HepG2 (cell line): Measurements from ENCODE around the gene CDK5RAP2. TPM values are rescaled to one million over a fixed set of nuclear protein-coding genes. Genes with fewer than 3 reads are reported as not detected.

Source experiments
- ATAC-seq: fragments of 200-7000 bp; cut with Tn5 transposase; 3 replicates; pipeline ENCODE4 v1.9.1; 2020; ENCODE audit warnings: mild to moderate bottlenecking, moderate library complexity
- BruUV-seq: library from RNA; stranded (reverse); fragments of 400-500 nt; replicated peaks from 2 replicates; lab custom pipeline; 2021; lab: Mats Ljungman, UMichigan
- CTCF ChIA-PET: fragments of 300-600 bp; formaldehyde crosslinking; extraction: SDS; loops from one replicate; lab custom pipeline; 2021; ENCODE audit warnings: low total read pairs, inconsistent platforms, low intra/inter-chr PET ratio; lab: Yijun Ruan, JAX
- POLR2A ChIA-PET: fragments of 350-600 bp; sonication (Branson Sonifier 250); formaldehyde crosslinking; loops from one replicate; lab custom pipeline; 2020; ENCODE audit warnings: antibody characterized with exemption, inconsistent platforms; lab: Yijun Ruan, JAX
- DNase-seq: peaks from one replicate; pipeline ENCODE4 v3.0.0-alpha.2; 2015; ENCODE audit warnings: low spot score
- FAIRE-seq: peaks from 3 replicates; lab custom pipeline; 2011; peaks lifted over from hg19 to GRCh38; lab: Jason Lieb, UNC
- H2AFZ ChIP-seq: one replicate; pipeline ENCODE4 v1.6.1; 2011; ENCODE audit warnings: low read length, inconsistent platforms
- H3K27ac ChIP-seq: fragments of 300-600 bp; 3 replicates; pipeline ENCODE4 v1.8.0; 2011; ENCODE audit warnings: mixed run types, mild to moderate bottlenecking, mixed read lengths, low read length, inconsistent platforms; ENCODE audit not compliant: insufficient read depth; ENCODE audit errors: extremely low read length
- H3K27me3 ChIP-seq, 2 experiments: fragments of 200-600 bp in 1 of 2; 2 replicates in 1 of 2; 3 replicates in 1 of 2; pipeline versions ENCODE4 v1.6.0 to v1.8.0; 2011; ENCODE audit warnings: low read length in 2 of 2, mild to moderate bottlenecking in 2 of 2, moderate library complexity in 2 of 2, inconsistent platforms in 1 of 2; ENCODE audit not compliant: insufficient read depth in 2 of 2, control insufficient read depth in 1 of 2
- H3K36me3 ChIP-seq, 2 experiments: fragments of 200-600 bp in 1 of 2; replicated peaks in 1 of 2; 2 replicates in 1 of 2; 3 replicates in 1 of 2; pipeline versions ENCODE4 v1.5.1 to v1.8.0; 2011; ENCODE audit warnings: low read length in 2 of 2, inconsistent platforms in 1 of 2; ENCODE audit not compliant: insufficient read depth in 2 of 2, control insufficient read depth in 1 of 2
- H3K4me1 ChIP-seq: 2 replicates; pipeline ENCODE4 v1.5.1; 2012; ENCODE audit warnings: low read length, inconsistent platforms; ENCODE audit not compliant: insufficient read depth
- H3K4me2 ChIP-seq: 2 replicates; pipeline ENCODE4 v1.6.0; 2011; ENCODE audit warnings: low read depth, low read length, inconsistent platforms
- H3K4me3 ChIP-seq, 3 experiments: fragments of 200-600 bp in 1 of 3; sonication (generic), shearing (Covaris generic) in 1 of 3; replicated peaks in 1 of 3; 2 replicates each; pipeline ENCODE4 v1.5.1; 2011 to 2016; ENCODE audit warnings: low read length in 3 of 3, inconsistent platforms in 2 of 3, low read depth in 2 of 3, mild to moderate bottlenecking in 2 of 3, control low read depth in 1 of 3, mixed read lengths in 1 of 3; ENCODE audit not compliant: insufficient read depth in 1 of 3
- H3K79me2 ChIP-seq: one replicate; pipeline ENCODE4 v1.6.1; 2011; ENCODE audit warnings: low read length, inconsistent platforms; ENCODE audit not compliant: insufficient read depth
- H3K9ac ChIP-seq: 2 replicates; pipeline ENCODE4 v1.6.0; 2011; ENCODE audit warnings: mild to moderate bottlenecking, low read depth, low read length, inconsistent platforms; ENCODE audit not compliant: insufficient read depth
- H3K9me3 ChIP-seq: 2 replicates; pipeline ENCODE4 v1.5.1; 2012; ENCODE audit warnings: mild to moderate bottlenecking, low read length
- H4K20me1 ChIP-seq: 2 replicates; pipeline ENCODE4 v1.6.0; 2011; ENCODE audit warnings: inconsistent platforms, mild to moderate bottlenecking, low read length, moderate library complexity; ENCODE audit not compliant: insufficient read depth
- CBX1 ChIP-seq: IDR thresholded peaks from one replicate; pipeline ENCODE4 v1.6.1; 2016; ENCODE audit warnings: antibody characterized with exemption, low read depth
- CHCHD3 ChIP-seq: sonication (generic); formaldehyde crosslinking; IDR thresholded peaks from 2 replicates; pipeline ENCODE4 v1.8.0; 2022; ENCODE audit warnings: mild to moderate bottlenecking, missing genetic modification reagents, moderate library complexity
- FLYWCH1 ChIP-seq: sonication (generic); formaldehyde crosslinking; IDR thresholded peaks from 2 replicates; pipeline ENCODE4 v1.8.1; 2023; ENCODE audit warnings: mild to moderate bottlenecking, missing genetic modification reagents
- HNRNPK ChIP-seq: fragments of 200-400 bp; formaldehyde crosslinking; IDR thresholded peaks from 2 replicates; pipeline ENCODE4 v1.6.1; 2018; ENCODE audit warnings: low read length, low read depth, moderate library complexity, mild to moderate bottlenecking; ENCODE audit not compliant: poor library complexity, severe bottlenecking
- KLF11 ChIP-seq: IDR thresholded peaks from 2 replicates; pipeline ENCODE4 v1.6.1; 2016; ENCODE audit warnings: missing compliant biosample characterization
- MYC ChIP-seq: sonication (generic); formaldehyde crosslinking; IDR thresholded peaks from 2 replicates; pipeline ENCODE4 v1.9.0; 2021; ENCODE audit warnings: missing genetic modification reagents, borderline replicate concordance
- RBM22 ChIP-seq: fragments of 200-400 bp; formaldehyde crosslinking; optimal IDR thresholded peaks from 2 replicates; pipeline ENCODE3; 2017; ENCODE audit warnings: mild to moderate bottlenecking, low read length, moderate library complexity
- SAP130 ChIP-seq: IDR thresholded peaks from 2 replicates; pipeline ENCODE4 v1.6.1; 2016; ENCODE audit warnings: low read depth
- SMC3 ChIP-seq: IDR thresholded peaks from 2 replicates; pipeline ENCODE4 v1.6.1; 2011; ENCODE audit warnings: low read length, improper control_type of control experiment
- SNAI1 ChIP-seq: sonication (generic); formaldehyde crosslinking; IDR thresholded peaks from 2 replicates; pipeline ENCODE4 v1.5.0; 2020; ENCODE audit warnings: mild to moderate bottlenecking, missing genetic modification reagents, borderline replicate concordance
- STAG1 ChIP-seq: sonication (generic); formaldehyde crosslinking; IDR thresholded peaks from 2 replicates; pipeline ENCODE4 v1.4.0; 2020; ENCODE audit warnings: missing genetic modification reagents
- SYNCRIP ChIP-seq: fragments of 200-400 bp; formaldehyde crosslinking; IDR thresholded peaks from 2 replicates; pipeline ENCODE4 v1.6.1; 2018; ENCODE audit warnings: mild to moderate bottlenecking, low read depth, low read length; ENCODE audit not compliant: insufficient read depth
- THAP11 ChIP-seq: IDR thresholded peaks from 2 replicates; pipeline ENCODE4 v1.6.1; 2016; ENCODE audit warnings: missing biosample characterization, missing genetic modification reagents
- TP53 ChIP-seq: sonication (generic); formaldehyde crosslinking; conservative IDR thresholded peaks from 2 replicates; pipeline ENCODE4 v1.4.0; 2020; ENCODE audit warnings: missing genetic modification reagents
- U2AF1 ChIP-seq: fragments of 200-400 bp; formaldehyde crosslinking; optimal IDR thresholded peaks from 2 replicates; pipeline ENCODE3; 2017; ENCODE audit warnings: mild to moderate bottlenecking, low read depth, low read length
- ZNF503 ChIP-seq: sonication (generic); formaldehyde crosslinking; IDR thresholded peaks from 2 replicates; pipeline ENCODE4 v1.4.0; 2020; ENCODE audit warnings: missing genetic modification reagents
- ZNF549 ChIP-seq: sonication (generic); formaldehyde crosslinking; IDR thresholded peaks from 2 replicates; pipeline ENCODE4 v1.5.0; 2020; ENCODE audit warnings: missing genetic modification reagents
- ZNF766 ChIP-seq: sonication (generic); formaldehyde crosslinking; IDR thresholded peaks from 2 replicates; pipeline ENCODE4 v1.5.0; 2020; ENCODE audit warnings: missing genetic modification reagents, borderline replicate concordance
- ZNF781 ChIP-seq: sonication (generic); formaldehyde crosslinking; IDR thresholded peaks from 2 replicates; pipeline ENCODE4 v1.5.1; 2020; ENCODE audit warnings: borderline replicate concordance, mild to moderate bottlenecking, missing genetic modification reagents; ENCODE audit errors: not compliant biosample characterization
- ZNF816 ChIP-seq: sonication (generic); formaldehyde crosslinking; IDR thresholded peaks from 2 replicates; pipeline ENCODE4 v1.8.0; 2022; ENCODE audit warnings: missing genetic modification reagents, mild to moderate bottlenecking, borderline replicate concordance
- WGBS: methylation state at CpG from one replicate; pipeline ENCODE4 v1.1.6; 2017; ENCODE audit warnings: low lambda C conversion rate; 5-methylcytosine and 5-hydroxymethylcytosine counted together
- in situ Hi-C: cut with HindIII; loops from 2 replicates; pipeline ENCODE4 v1.10.0; 2017; ENCODE audit warnings: low pct_unique_long_range_greater_than_20kb; ENCODE audit not compliant: extremely low pct_ligation_motif_present
- intact Hi-C: fragments of 100-400 bp; cut with micrococcal nuclease; formaldehyde crosslinking; loops from one replicate; pipeline ENCODE4 v1.10.0; 2022; ENCODE audit not compliant: unreplicated experiment
- polyA plus RNA-seq, 8 experiments: library from polyadenylated mRNA; depleted of rRNA in 3 of 8; stranded (reverse) in 7 of 8; unstranded in 1 of 8; fragments of >200 nt; fragmentation: Illumina TruSeq in 4 of 8; extraction: Trizol in 4 of 8; gene quantifications; 2 replicates each; pipeline versions ENCODE4 v1.2.1 to v1.2.3, GENCODE V29; 2011 to 2016; ENCODE audit warnings: low read depth in 4 of 8, missing spikeins in 1 of 8, mixed read lengths in 1 of 8; ENCODE audit not compliant: insufficient read depth in 1 of 8
- total RNA-seq, 5 experiments: library from RNA; depleted of rRNA; stranded (reverse); fragments of >200 nt; fragmentation: Illumina TruSeq; extraction: Trizol; gene quantifications; 2 replicates each; pipeline ENCODE4 v1.2.3, GENCODE V29; 2016; ENCODE audit warnings: low read depth in 1 of 5

CDK5RAP2 gene
- total and polyA plus RNA-seq, 2 of the 13 experiments (the other 11 are each of a cell fraction or from before 2014, with no cell fraction given): 31.8 to 42.2 TPM

- no peak for TF ChIP-seq HNRNPK
- no peak for TF ChIP-seq SNAI1
- TF ChIP-seq STAG1 (CRISPR knock-in tag): peak; percentile 62
- no peak for TF ChIP-seq THAP11 (CRISPR knock-in tag)
- peak; percentile 46 for TF ChIP-seq ZNF781
- no peak for TF ChIP-seq CHCHD3 (CRISPR knock-in tag)
- no peak for TF ChIP-seq ZNF503 (CRISPR knock-in tag)
- peak; percentile 49 for TF ChIP-seq SMC3
- peak; percentile 24 for TF ChIP-seq RBM22
Measured at GRCh38 chr9:120438836-120439546, 141.0 kb downstream of the CDK5RAP2 start (continued).

GRCh38 chr9:120438111-120438510 lies 141.9 kb downstream of the CDK5RAP2 start:
- no peak for FAIRE-seq
- H3K9ac ChIP-seq: no peak overlapping the region

More at GRCh38 chr9:120438111-120438510, 141.9 kb downstream of the CDK5RAP2 start:
- Histone ChIP-seq H3K36me3 (peaks cover 38 to 92% of the 10 kb centered on the region in 2 experiments), H3K4me1 (no peaks in the 10 kb centered on the region), H2AFZ (no peak overlapping the region), H3K4me2 (no peak overlapping the region), H3K27me3 (no peaks in the 10 kb centered on the region), H3K79me2 (no peaks in the 10 kb centered on the region), H4K20me1 (no peaks in the 10 kb centered on the region), H3K9me3 (no peaks in the 10 kb centered on the region)
- DNase-seq: no peak
- intact Hi-C loops (loop anchor here (2.0 kb wide), 1 partner anchor 71 kb away; no protein-coding TSS in a partner anchor), in situ Hi-C loops (no loop called here)
- no TSS peak for BruUV-seq
- WGBS: 98% methylated on average over 2 of the region's 2 CpGs
- CTCF ChIA-PET: interaction anchor here (1.1 kb wide), 1 partner anchor 72 kb away, joined by 3 read pairs; no protein-coding TSS in a partner anchor
- POLR2A ChIA-PET: no interaction called here
- no peak for ATAC-seq
- TF ChIP-seq U2AF1 (no peak), ZNF766 (CRISPR knock-in tag) (no peak), KLF11 (CRISPR knock-in tag) (no peak), TP53 (CRISPR knock-in tag) (no peak), MYC (CRISPR knock-in tag) (no peak), ZNF549 (CRISPR knock-in tag) (no peak), HNRNPK (no peak), CBX1 (no peak), FLYWCH1 (no peak), ZNF816 (no peak), SAP130 (CRISPR knock-in tag) (no peak), SYNCRIP (no peak)
- TF ChIP-seq, all 625 proteins: peak for 0
- Histone ChIP-seq H3K4me3 (no peak overlapping the region), H3K27ac (no peak overlapping the region)
